Calu3 (cell line): Measurements from ENCODE around the gene KLF9. TPM values are rescaled to one million over a fixed set of nuclear protein-coding genes. Genes with fewer than 3 reads are reported as not detected.
"Not testable (repeated sequence)": the region's sequence is repeated elsewhere in the genome, so short reads cannot be mapped to it uniquely, and the experiment has no call there.

ENCODE experiments used
- BruUV-seq: library from RNA; stranded (reverse); fragments of 400-500 nt; replicated peaks from 2 replicates; lab custom pipeline; 2021; lab: Mats Ljungman, UMichigan
- CTCF ChIA-PET: fragments of 300-600 bp; sonication (Branson Sonifier 250); formaldehyde crosslinking; loops from one replicate; lab custom pipeline; 2022; ENCODE audit warnings: antibody characterized with exemption; lab: Charles Lee
- DNase-seq: peaks from one replicate; pipeline ENCODE4 v3.0.0; 2022
- H3K27ac Mint-ChIP-seq: one replicate; pipeline ENCODE4 v1.8.0; 2022; ENCODE audit warnings: mixed read lengths; ENCODE audit not compliant: unreplicated experiment
- H3K27me3 Mint-ChIP-seq: one replicate; pipeline ENCODE4 v1.8.0; 2022; ENCODE audit warnings: mixed read lengths; ENCODE audit not compliant: unreplicated experiment
- H3K36me3 Mint-ChIP-seq: one replicate; pipeline ENCODE4 v1.8.0; 2022; ENCODE audit warnings: mild to moderate bottlenecking, moderate library complexity, mixed read lengths; ENCODE audit not compliant: insufficient read depth, unreplicated experiment
- H3K4me1 Mint-ChIP-seq: one replicate; pipeline ENCODE4 v1.8.0; 2022; ENCODE audit warnings: mild to moderate bottlenecking, low read depth, mixed read lengths; ENCODE audit not compliant: unreplicated experiment
- H3K4me3 Mint-ChIP-seq: one replicate; pipeline ENCODE4 v1.8.0; 2022; ENCODE audit warnings: mild to moderate bottlenecking, low read depth, moderate library complexity, mixed read lengths; ENCODE audit not compliant: unreplicated experiment
- H3K9me3 Mint-ChIP-seq: one replicate; pipeline ENCODE4 v1.8.0; 2022; ENCODE audit warnings: low read depth, mixed read lengths; ENCODE audit not compliant: unreplicated experiment
- CTCF ChIP-seq: fragments of 200-600 bp; IDR thresholded peaks from one replicate; pipeline ENCODE4 v1.8.0; 2022; ENCODE audit warnings: antibody characterized with exemption; ENCODE audit not compliant: unreplicated experiment
- intact Hi-C: fragments of 100-400 bp; cut with micrococcal nuclease; formaldehyde crosslinking; loops from one replicate; pipeline ENCODE4 v1.10.0; 2022; ENCODE audit not compliant: unreplicated experiment
- total RNA-seq: library from RNA; stranded (reverse); gene quantifications from 2 replicates; pipeline ENCODE4 v1.2.3, GENCODE V29; 2022

The KLF9 gene
- total RNA-seq, 1 experiment from 2014 or later: 0.87 TPM

- H3K9me3 Mint-ChIP-seq: no peaks in the 10 kb centered on the region
- no peaks in the 10 kb centered on the region for H3K36me3 Mint-ChIP-seq
- no peaks in the 10 kb centered on the region for H3K27me3 Mint-ChIP-seq
- DNase-seq: no peak
- intact Hi-C loops: no loop called here
- no peak overlapping the region for H3K4me3 Mint-ChIP-seq
- TF ChIP-seq CTCF: no peak
- no TSS peak for BruUV-seq
- CTCF ChIA-PET: no interaction called here
- no peaks in the 10 kb centered on the region for H3K4me1 Mint-ChIP-seq
- no peak overlapping the region for H3K27ac Mint-ChIP-seq
Observed at GRCh38 chr9:70403618-70404025, 10.8 kb downstream of the KLF9 start.

GRCh38 chr9:70403166-70403565, 11.3 kb downstream of the KLF9 start:
- DNase-seq: no peak
- Mint-ChIP-seq H3K27me3 (no peaks in the 10 kb centered on the region), H3K36me3 (no peaks in the 10 kb centered on the region), H3K9me3 (no peaks in the 10 kb centered on the region), H3K4me3 (no peak overlapping the region), H3K4me1 (no peaks in the 10 kb centered on the region), H3K27ac (no peak overlapping the region)
- CTCF ChIA-PET: no interaction called here
- no TSS peak for BruUV-seq
- no peak for TF ChIP-seq CTCF
- intact Hi-C loops: no loop called here

DNA sequence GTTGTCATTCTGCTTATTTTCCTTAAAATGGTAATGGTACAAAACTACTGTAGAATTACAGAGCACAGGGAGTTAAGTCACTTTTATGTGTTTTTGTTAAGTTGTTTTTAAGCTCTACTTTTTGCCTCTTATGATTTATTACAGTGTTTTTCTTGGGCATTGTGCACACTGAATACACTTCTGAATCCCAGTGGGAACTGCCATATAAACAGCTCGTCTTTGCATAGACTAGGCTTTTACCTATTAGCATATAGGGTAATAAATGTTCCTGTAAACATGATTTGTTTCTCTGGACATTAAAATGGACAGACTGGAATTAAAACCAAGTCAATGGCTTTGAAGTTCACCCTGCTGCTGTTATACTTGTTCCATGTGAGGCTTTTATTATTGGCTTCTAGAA, 12.2 kb downstream of the KLF9 start:
- CTCF ChIA-PET: interaction anchor here (0.8 kb wide), 1 partner anchor 200 kb away, joined by 3 read pairs; no protein-coding TSS in a partner anchor
- no peak for DNase-seq
- BruUV-seq: no TSS peak
- H3K4me3 Mint-ChIP-seq: no peak overlapping the region
- no peaks in the 10 kb centered on the region for H3K36me3 Mint-ChIP-seq
- no peak for TF ChIP-seq CTCF
- H3K4me1 Mint-ChIP-seq: no peaks in the 10 kb centered on the region
- intact Hi-C loops: no loop called here
- H3K27ac Mint-ChIP-seq: no peak overlapping the region
- H3K27me3 Mint-ChIP-seq: no peaks in the 10 kb centered on the region
- no peaks in the 10 kb centered on the region for H3K9me3 Mint-ChIP-seq

DNA sequence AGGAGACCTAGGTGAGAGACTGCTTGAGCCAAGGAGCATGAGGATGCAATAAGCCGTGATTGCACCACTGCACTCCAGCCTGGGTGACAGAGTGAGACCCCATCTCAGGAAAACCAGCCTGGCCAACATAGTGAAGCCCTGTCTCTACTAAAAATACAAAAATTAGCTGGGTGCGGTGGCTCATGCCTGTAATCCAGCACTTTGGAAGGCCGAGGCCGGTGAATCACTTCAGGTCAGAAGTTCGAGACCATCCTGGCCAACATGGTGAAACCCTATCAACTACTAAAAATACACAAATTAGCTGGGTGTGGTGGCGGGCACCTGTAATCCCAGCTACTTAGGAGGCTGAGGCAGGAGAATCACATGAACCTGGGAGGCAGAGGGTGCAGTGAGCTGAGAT, 13.2 kb downstream of the KLF9 start:
- BruUV-seq, H3K27me3 Mint-ChIP-seq, H3K36me3 Mint-ChIP-seq, H3K27ac Mint-ChIP-seq, H3K4me1 Mint-ChIP-seq, intact Hi-C loops, DNase-seq, CTCF ChIA-PET, H3K9me3 Mint-ChIP-seq, H3K4me3 Mint-ChIP-seq: not testable (repeated sequence)

DNA sequence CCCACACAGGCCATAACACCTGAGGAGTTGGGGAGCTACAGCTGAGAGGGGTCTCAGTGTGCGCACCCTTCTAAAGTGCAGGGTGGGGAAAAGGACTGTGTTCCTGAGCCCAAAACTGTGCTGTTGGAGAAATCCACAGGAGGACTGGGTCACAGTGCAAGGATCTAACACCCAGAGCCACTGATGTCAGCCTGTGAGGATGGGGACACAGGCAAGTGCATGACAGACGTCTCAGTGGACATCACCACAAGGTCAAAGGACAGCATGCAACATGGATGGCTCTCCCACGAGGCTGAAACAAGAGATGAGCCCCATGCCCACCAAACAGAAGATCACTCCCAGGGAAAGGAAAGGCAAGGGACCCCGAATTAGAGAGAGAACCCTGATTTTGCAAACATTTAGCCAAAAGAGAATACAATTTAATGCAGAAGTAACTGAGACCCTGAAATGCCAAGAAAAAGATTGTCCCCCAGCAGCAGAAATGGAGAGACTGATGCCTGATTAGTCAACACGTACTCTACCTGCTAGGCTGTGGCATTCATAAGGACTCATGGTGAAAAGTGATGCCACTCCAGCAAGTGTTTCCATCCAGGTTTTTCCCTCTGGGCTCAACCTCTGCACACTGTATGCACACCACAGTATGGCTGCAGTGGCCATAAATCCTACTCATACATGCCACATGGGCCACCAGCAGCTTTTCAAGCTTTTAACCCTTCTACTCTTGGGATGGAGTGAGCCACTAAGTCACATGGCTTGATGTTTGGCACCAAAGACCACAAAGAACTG, 14.2 kb downstream of the KLF9 start:
- TF ChIP-seq CTCF: no peak
- H3K36me3 Mint-ChIP-seq: no peaks in the 10 kb centered on the region
- no peak for DNase-seq
- CTCF ChIA-PET: no interaction called here
- no peak overlapping the region for H3K27ac Mint-ChIP-seq
- intact Hi-C loops: no loop called here
- no peaks in the 10 kb centered on the region for H3K4me1 Mint-ChIP-seq
- H3K4me3 Mint-ChIP-seq: no peak overlapping the region
- no peaks in the 10 kb centered on the region for H3K9me3 Mint-ChIP-seq
- no TSS peak for BruUV-seq
- H3K27me3 Mint-ChIP-seq: no peaks in the 10 kb centered on the region
